Measurements from ENCODE around the gene ERBB2. TPM values are rescaled to one million over a fixed set of nuclear protein-coding genes. Genes with fewer than 3 reads are reported as not detected.

The ERBB2 gene
- total RNA-seq, 1 donor: 44.2 TPM

DNA sequence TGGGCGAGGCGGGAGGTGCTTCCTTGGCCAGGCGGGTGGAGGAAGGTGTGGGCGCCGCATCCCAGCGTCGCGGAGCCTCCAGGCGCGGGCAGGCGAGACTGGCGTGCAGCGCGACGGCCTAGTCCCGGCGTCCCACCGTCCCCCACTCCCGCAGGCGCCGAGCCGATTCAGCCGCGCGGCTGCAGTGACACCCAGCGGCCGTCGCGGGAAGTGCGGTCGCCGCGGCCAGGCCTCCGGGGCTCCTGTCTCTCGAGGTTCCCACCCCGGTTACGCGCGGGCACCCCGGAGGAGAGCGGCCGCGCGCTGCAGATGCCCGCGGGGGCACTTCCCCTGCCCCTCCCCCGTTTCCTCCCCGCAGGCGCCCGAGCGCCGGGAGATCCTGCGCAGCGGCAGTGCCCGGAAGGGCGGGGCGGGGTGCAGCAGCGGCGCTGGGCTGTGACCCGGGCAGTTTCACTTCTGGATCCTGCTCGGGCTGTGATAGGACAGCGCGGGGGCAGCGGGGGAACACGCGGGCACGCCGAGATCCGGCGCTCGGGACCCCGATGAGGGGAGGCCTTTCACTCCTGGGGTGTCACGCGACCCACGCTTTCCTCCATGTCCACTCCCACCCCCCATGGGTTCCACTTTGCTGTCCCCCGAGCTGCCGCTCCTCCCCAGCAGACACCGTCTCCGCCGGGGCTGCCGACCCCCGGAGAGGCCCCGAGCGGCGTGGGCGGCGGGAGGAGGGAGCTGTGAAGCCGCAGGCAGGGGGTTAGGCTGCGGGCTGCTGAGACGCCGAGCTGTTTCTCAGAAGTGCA lies 54.5 kb downstream of the ERBB2 start:
- Histone ChIP-seq H2AFZ (ENCODE audit: low read length) (peak overlapping the region; percentile 93), H3K27ac (ENCODE audit: low read depth, low read length) (peak overlapping the region; percentile 63)
- peak; percentile 99 for DNase-seq (ENCODE audit: insufficient read length, low spot score, missing footprints)

GRCh38 chr17:39754958-39755553 lies 55.2 kb downstream of the ERBB2 start:
- H2AFZ ChIP-seq (ENCODE audit: low read length): peak overlapping the region; percentile 93
- no peaks in the 10 kb centered on the region for H4K20me1 ChIP-seq (ENCODE audit: insufficient read depth, low read length)
- H3K4me2 ChIP-seq (ENCODE audit: insufficient read depth, low read length): peak overlapping the region; percentile 92
- no peaks in the 10 kb centered on the region for H3K79me2 ChIP-seq (ENCODE audit: insufficient read depth, low read length)
- H3K27ac ChIP-seq (ENCODE audit: low read depth, low read length): no peak overlapping the region
- TF ChIP-seq, protein P1, sequence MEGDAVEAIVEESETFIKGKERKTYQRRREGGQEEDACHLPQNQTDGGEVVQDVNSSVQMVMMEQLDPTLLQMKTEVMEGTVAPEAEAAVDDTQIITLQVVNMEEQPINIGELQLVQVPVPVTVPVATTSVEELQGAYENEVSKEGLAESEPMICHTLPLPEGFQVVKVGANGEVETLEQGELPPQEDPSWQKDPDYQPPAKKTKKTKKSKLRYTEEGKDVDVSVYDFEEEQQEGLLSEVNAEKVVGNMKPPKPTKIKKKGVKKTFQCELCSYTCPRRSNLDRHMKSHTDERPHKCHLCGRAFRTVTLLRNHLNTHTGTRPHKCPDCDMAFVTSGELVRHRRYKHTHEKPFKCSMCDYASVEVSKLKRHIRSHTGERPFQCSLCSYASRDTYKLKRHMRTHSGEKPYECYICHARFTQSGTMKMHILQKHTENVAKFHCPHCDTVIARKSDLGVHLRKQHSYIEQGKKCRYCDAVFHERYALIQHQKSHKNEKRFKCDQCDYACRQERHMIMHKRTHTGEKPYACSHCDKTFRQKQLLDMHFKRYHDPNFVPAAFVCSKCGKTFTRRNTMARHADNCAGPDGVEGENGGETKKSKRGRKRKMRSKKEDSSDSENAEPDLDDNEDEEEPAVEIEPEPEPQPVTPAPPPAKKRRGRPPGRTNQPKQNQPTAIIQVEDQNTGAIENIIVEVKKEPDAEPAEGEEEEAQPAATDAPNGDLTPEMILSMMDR (IDR thresholded peaks at IDR 0.05; ENCODE audit: extremely low read depth, low read depth, low read length): no peak
- no peaks in the 10 kb centered on the region for H3K9me3 ChIP-seq (ENCODE audit: low read depth, low read length)
- H3K4me1 ChIP-seq (ENCODE audit: insufficient read depth, low read length): peaks cover 5% of the 10 kb centered on the region
- DNase-seq (ENCODE audit: insufficient read length, low spot score, missing footprints): peak; percentile 81
- peaks cover 18% of the 10 kb centered on the region for H3K27me3 ChIP-seq (ENCODE audit: insufficient read depth, low read length)
- H3K4me3 ChIP-seq (ENCODE audit: insufficient read depth, low read length): peak overlapping the region; percentile 84
- H3K36me3 ChIP-seq (ENCODE audit: insufficient read depth, low read length): no peaks in the 10 kb centered on the region

More for the DNA sequence above, 54.5 kb downstream of the ERBB2 start:
- no peaks in the 10 kb centered on the region for H4K20me1 ChIP-seq (ENCODE audit: insufficient read depth, low read length)
- H3K79me2 ChIP-seq (ENCODE audit: insufficient read depth, low read length): no peaks in the 10 kb centered on the region
- peak overlapping the region; percentile 84 for H3K4me3 ChIP-seq (ENCODE audit: insufficient read depth, low read length)
- no peaks in the 10 kb centered on the region for H3K9me3 ChIP-seq (ENCODE audit: low read depth, low read length)
- peaks cover 13% of the 10 kb centered on the region for H3K27me3 ChIP-seq (ENCODE audit: insufficient read depth, low read length)
- TF ChIP-seq, protein P1 (IDR thresholded peaks at IDR 0.05; ENCODE audit: extremely low read depth, low read depth, low read length): peak; percentile 66
- H3K36me3 ChIP-seq (ENCODE audit: insufficient read depth, low read length): no peaks in the 10 kb centered on the region
- H3K4me2 ChIP-seq (ENCODE audit: insufficient read depth, low read length): peak overlapping the region; percentile 92
- peaks cover 5% of the 10 kb centered on the region for H3K4me1 ChIP-seq (ENCODE audit: insufficient read depth, low read length)

DNA sequence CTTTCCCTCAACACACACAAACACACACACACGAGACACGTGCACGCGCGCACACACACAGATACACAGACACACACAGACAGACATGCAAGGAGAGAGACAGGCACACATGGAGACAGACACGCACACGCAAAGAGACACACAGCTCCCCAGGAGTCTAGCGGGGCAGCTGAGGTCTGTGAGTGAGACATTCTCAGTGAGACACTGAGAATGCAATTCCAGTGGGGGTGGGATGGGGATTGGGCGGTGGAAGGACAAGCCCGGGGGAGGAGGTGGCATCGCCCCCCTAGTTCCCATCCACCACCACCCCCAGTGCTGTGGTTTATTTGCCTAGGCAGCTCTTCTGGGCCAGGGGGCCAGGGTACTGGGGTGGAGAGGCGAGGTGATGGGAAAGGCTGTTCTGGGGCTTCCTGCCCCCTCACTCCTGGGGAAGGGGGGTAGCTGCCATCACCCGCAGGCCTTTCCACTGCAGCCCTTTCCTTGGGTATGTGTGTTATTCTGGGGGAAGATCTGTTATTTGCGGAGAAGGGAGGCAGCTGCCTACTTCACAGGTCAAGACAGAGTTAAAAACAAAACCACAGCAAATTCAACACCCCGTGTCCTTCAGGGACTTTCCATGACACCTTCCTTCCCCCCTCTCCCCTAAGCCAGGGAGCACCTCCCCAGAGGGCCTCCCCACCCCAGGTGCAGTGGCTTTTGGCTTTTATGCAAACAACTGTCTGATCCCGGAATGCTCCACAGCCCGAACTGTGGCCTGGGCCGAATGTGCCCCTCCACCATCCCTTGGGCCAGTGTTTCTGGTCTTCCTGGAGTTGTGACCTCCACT lies 55.9 kb downstream of the ERBB2 start:
- peak; percentile 53 for DNase-seq (ENCODE audit: insufficient read length, low spot score, missing footprints)
- H4K20me1 ChIP-seq (ENCODE audit: insufficient read depth, low read length): no peaks in the 10 kb centered on the region
- H3K27me3 ChIP-seq (ENCODE audit: insufficient read depth, low read length): peaks cover 18% of the 10 kb centered on the region
- H3K4me1 ChIP-seq (ENCODE audit: insufficient read depth, low read length): peaks cover 5% of the 10 kb centered on the region
- H3K4me2 ChIP-seq (ENCODE audit: insufficient read depth, low read length): no peak overlapping the region
- H3K4me3 ChIP-seq (ENCODE audit: insufficient read depth, low read length): no peak overlapping the region
- no peaks in the 10 kb centered on the region for H3K36me3 ChIP-seq (ENCODE audit: insufficient read depth, low read length)
- TF ChIP-seq, protein P1 (IDR thresholded peaks at IDR 0.05; ENCODE audit: extremely low read depth, low read depth, low read length): no peak
- H3K79me2 ChIP-seq (ENCODE audit: insufficient read depth, low read length): no peaks in the 10 kb centered on the region
- no peak overlapping the region for H3K27ac ChIP-seq (ENCODE audit: low read depth, low read length)
- no peaks in the 10 kb centered on the region for H3K9me3 ChIP-seq (ENCODE audit: low read depth, low read length)
- H2AFZ ChIP-seq (ENCODE audit: low read length): peak overlapping the region; percentile 5

Data from osteoblast (primary cell).